SK-N-SH (cell line): Measurements from ENCODE around the gene SV2A. TPM values are rescaled to one million over a fixed set of nuclear protein-coding genes. Genes with fewer than 3 reads are reported as not detected.

Source experiments
- CTCF ChIA-PET: fragments of 300-600, 350-600 bp; formaldehyde crosslinking; extraction: SDS; loops from one replicate; lab custom pipeline; 2021; lab: Yijun Ruan, JAX
- POLR2A ChIA-PET: fragments of 350-600 bp; sonication (Branson Sonifier 250); formaldehyde crosslinking; extraction: SDS; loops from one replicate; lab custom pipeline; 2020; ENCODE audit warnings: antibody characterized with exemption, inconsistent platforms; lab: Yijun Ruan, JAX
- DNase-seq: peaks from one replicate; pipeline ENCODE4 v3.0.0; 2012
- H2AFZ ChIP-seq: fragments of 200-600 bp; sonication (generic); 2 replicates; pipeline ENCODE4 v1.8.1; 2016; ENCODE audit warnings: antibody characterized with exemption, mild to moderate bottlenecking, low read depth
- H3F3A ChIP-seq: fragments of 200-600 bp; sonication (generic); replicated peaks from 2 replicates; pipeline ENCODE3; 2016; ENCODE audit warnings: antibody characterized with exemption, mild to moderate bottlenecking; ENCODE audit not compliant: insufficient read depth
- H3K27ac ChIP-seq, 2 experiments: fragments of 200-500 bp in 1 of 2; fragments of 200-600 bp in 1 of 2; sonication (Bioruptor generic) in 1 of 2; sonication (generic), shearing (Covaris generic) in 1 of 2; 2 replicates each; pipeline versions ENCODE4 v1.5.1 to v1.6.1; 2014 to 2016; ENCODE audit warnings: low read depth in 2 of 2, inconsistent platforms in 1 of 2, low read length in 1 of 2, mild to moderate bottlenecking in 1 of 2, mixed read lengths in 1 of 2
- H3K27me3 ChIP-seq: fragments of 200-600 bp; sonication (generic), shearing (Covaris generic); 2 replicates; pipeline ENCODE4 v1.6.1; 2016; ENCODE audit warnings: mixed run types; ENCODE audit not compliant: insufficient read depth
- H3K36me3 ChIP-seq, 2 experiments: fragments of 200-500 bp in 1 of 2; fragments of 200-600 bp in 1 of 2; sonication (Bioruptor generic) in 1 of 2; sonication (generic) in 1 of 2; replicated peaks in 1 of 2; 2 replicates each; pipeline versions ENCODE3 to v1.5.1; 2014 to 2016; ENCODE audit warnings: low read length in 1 of 2, mild to moderate bottlenecking in 1 of 2; ENCODE audit not compliant: insufficient read depth in 2 of 2, control insufficient read depth in 1 of 2
- H3K4me1 ChIP-seq, 2 experiments: fragments of 200-500 bp in 1 of 2; fragments of 200-600 bp in 1 of 2; sonication (Bioruptor generic) in 1 of 2; sonication (generic), shearing (Covaris generic) in 1 of 2; 2 replicates each; pipeline versions ENCODE4 v1.5.1 to v1.6.1; 2014 to 2016; ENCODE audit warnings: low read depth in 1 of 2, low read length in 1 of 2, mixed run types in 1 of 2; ENCODE audit not compliant: insufficient read depth in 2 of 2, control insufficient read depth in 1 of 2
- H3K4me2 ChIP-seq: fragments of 200-600 bp; sonication (generic), shearing (Covaris generic); 2 replicates; pipeline ENCODE4 v1.6.1; 2017; ENCODE audit warnings: mixed run types
- H3K4me3 ChIP-seq, 2 experiments: fragments of 200-500 bp in 1 of 2; fragments of 200-600 bp in 1 of 2; sonication (Bioruptor generic) in 1 of 2; sonication (generic), shearing (Covaris generic) in 1 of 2; 2 replicates each; pipeline versions ENCODE4 v1.5.1 to v1.8.1; 2014 to 2016; ENCODE audit warnings: low read depth in 2 of 2, inconsistent platforms in 1 of 2, low read length in 1 of 2, mild to moderate bottlenecking in 1 of 2, mixed read lengths in 1 of 2, moderate library complexity in 1 of 2
- H3K79me2 ChIP-seq: fragments of 200-600 bp; sonication (generic); 2 replicates; pipeline ENCODE4 v1.8.1; 2017; ENCODE audit warnings: mild to moderate bottlenecking; ENCODE audit not compliant: insufficient read depth
- H3K9ac ChIP-seq: fragments of 200-600 bp; sonication (generic); 2 replicates; pipeline ENCODE4 v1.6.1; 2017; ENCODE audit warnings: mixed run types
- H3K9me2 ChIP-seq: fragments of 200-600 bp; sonication (generic); 2 replicates; pipeline ENCODE4 v1.6.1; 2017; ENCODE audit warnings: mixed run types
- H3K9me3 ChIP-seq: fragments of 200-600 bp; sonication (generic); 2 replicates; pipeline ENCODE4 v1.6.1; 2017; ENCODE audit warnings: mixed run types, mild to moderate bottlenecking, moderate library complexity
- H4K20me1 ChIP-seq: fragments of 200-600 bp; sonication (generic); 2 replicates; pipeline ENCODE4 v1.6.1; 2017; ENCODE audit warnings: mild to moderate bottlenecking, mixed run types; ENCODE audit not compliant: insufficient read depth
- ELF1 ChIP-seq: IDR thresholded peaks from 2 replicates; pipeline ENCODE4 v1.4.0; 2012
- EP300 ChIP-seq, 2 experiments: IDR thresholded peaks; 2 replicates each; pipeline versions ENCODE4 v1.4.0 to v1.6.1; 2012; ENCODE audit warnings: borderline replicate concordance in 1 of 2, low read depth in 1 of 2, low read length in 1 of 2
- GABPA ChIP-seq: IDR thresholded peaks from 2 replicates; pipeline ENCODE4 v1.4.0; 2012; ENCODE audit warnings: low read depth, mild to moderate bottlenecking
- GATA2 ChIP-seq: sonication (generic); formaldehyde crosslinking; IDR thresholded peaks from 2 replicates; pipeline ENCODE4 v1.5.0; 2020; ENCODE audit warnings: mild to moderate bottlenecking, missing genetic modification reagents
- JUND ChIP-seq: IDR thresholded peaks from 2 replicates; pipeline ENCODE4 v1.4.0; 2012
- NRF1 ChIP-seq: IDR thresholded peaks from 2 replicates; pipeline ENCODE4 v1.6.1; 2012; ENCODE audit warnings: low read depth, mild to moderate bottlenecking, low read length
- PBX3 ChIP-seq: IDR thresholded peaks from 2 replicates; pipeline ENCODE4; 2012
- RAD21 ChIP-seq: IDR thresholded peaks from 2 replicates; pipeline ENCODE4 v1.6.1; 2012; ENCODE audit warnings: mild to moderate bottlenecking, low read length
- RCOR1 ChIP-seq: fragments of 150-350 bp; IDR thresholded peaks from 2 replicates; pipeline ENCODE4 v1.6.1; 2017; ENCODE audit warnings: antibody characterized with exemption, low read length
- SIN3A ChIP-seq: IDR thresholded peaks from 2 replicates; pipeline ENCODE4 v1.6.1; 2012; ENCODE audit warnings: low read depth, mild to moderate bottlenecking, low read length, moderate library complexity, borderline replicate concordance
- TCF12 ChIP-seq: IDR thresholded peaks from 2 replicates; pipeline ENCODE4 v1.4.0; 2012
- TEAD4 ChIP-seq: IDR thresholded peaks from 2 replicates; pipeline ENCODE4 v1.4.0; 2012; ENCODE audit warnings: mild to moderate bottlenecking, borderline replicate concordance; ENCODE audit not compliant: insufficient read depth
- WGBS: methylation state at CpG from one replicate; pipeline ENCODE4 v1.1.6; 2017; ENCODE audit warnings: low lambda C conversion rate; 5-methylcytosine and 5-hydroxymethylcytosine counted together
- polyA plus RNA-seq, 3 experiments: library from polyadenylated mRNA; depleted of rRNA; stranded (reverse); fragments of >200 nt; gene quantifications; 2 replicates each; pipeline ENCODE4 v1.2.3, GENCODE V29; 2012
- TF ChIP-seq, protein P1 (sequence below): IDR thresholded peaks from 2 replicates; pipeline ENCODE4 v1.6.1; 2012; ENCODE audit warnings: mild to moderate bottlenecking, low read depth, low read length, moderate library complexity
- TF ChIP-seq, protein P2 (sequence below): IDR thresholded peaks from 2 replicates; pipeline ENCODE4 v1.4.0; 2012; ENCODE audit warnings: low read depth, borderline replicate concordance

SV2A gene
- polyA plus RNA-seq, 1 of the 3 experiments (the other 2 are of a cell fraction), result 22.7 TPM

GRCh38 chr1:149949911-149950310 is 32.3 kb upstream of the SV2A start:
- TF ChIP-seq, protein P1, sequence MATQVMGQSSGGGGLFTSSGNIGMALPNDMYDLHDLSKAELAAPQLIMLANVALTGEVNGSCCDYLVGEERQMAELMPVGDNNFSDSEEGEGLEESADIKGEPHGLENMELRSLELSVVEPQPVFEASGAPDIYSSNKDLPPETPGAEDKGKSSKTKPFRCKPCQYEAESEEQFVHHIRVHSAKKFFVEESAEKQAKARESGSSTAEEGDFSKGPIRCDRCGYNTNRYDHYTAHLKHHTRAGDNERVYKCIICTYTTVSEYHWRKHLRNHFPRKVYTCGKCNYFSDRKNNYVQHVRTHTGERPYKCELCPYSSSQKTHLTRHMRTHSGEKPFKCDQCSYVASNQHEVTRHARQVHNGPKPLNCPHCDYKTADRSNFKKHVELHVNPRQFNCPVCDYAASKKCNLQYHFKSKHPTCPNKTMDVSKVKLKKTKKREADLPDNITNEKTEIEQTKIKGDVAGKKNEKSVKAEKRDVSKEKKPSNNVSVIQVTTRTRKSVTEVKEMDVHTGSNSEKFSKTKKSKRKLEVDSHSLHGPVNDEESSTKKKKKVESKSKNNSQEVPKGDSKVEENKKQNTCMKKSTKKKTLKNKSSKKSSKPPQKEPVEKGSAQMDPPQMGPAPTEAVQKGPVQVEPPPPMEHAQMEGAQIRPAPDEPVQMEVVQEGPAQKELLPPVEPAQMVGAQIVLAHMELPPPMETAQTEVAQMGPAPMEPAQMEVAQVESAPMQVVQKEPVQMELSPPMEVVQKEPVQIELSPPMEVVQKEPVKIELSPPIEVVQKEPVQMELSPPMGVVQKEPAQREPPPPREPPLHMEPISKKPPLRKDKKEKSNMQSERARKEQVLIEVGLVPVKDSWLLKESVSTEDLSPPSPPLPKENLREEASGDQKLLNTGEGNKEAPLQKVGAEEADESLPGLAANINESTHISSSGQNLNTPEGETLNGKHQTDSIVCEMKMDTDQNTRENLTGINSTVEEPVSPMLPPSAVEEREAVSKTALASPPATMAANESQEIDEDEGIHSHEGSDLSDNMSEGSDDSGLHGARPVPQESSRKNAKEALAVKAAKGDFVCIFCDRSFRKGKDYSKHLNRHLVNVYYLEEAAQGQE, result no peak
- TF ChIP-seq RAD21 (no peak), SIN3A (no peak), RCOR1 (no peak), PBX3 (no peak), TEAD4 (no peak), GATA2 (CRISPR knock-in tag) (no peak), NRF1 (no peak), JUND (no peak), TCF12 (no peak), GABPA (no peak), ELF1 (no peak), EP300 (IDR thresholded peaks at IDR 0.05; ENCODE audit: borderline replicate concordance in 1 of 2, low read depth in 1 of 2, low read length in 1 of 2) (no peak)
- TF ChIP-seq, protein P2, sequence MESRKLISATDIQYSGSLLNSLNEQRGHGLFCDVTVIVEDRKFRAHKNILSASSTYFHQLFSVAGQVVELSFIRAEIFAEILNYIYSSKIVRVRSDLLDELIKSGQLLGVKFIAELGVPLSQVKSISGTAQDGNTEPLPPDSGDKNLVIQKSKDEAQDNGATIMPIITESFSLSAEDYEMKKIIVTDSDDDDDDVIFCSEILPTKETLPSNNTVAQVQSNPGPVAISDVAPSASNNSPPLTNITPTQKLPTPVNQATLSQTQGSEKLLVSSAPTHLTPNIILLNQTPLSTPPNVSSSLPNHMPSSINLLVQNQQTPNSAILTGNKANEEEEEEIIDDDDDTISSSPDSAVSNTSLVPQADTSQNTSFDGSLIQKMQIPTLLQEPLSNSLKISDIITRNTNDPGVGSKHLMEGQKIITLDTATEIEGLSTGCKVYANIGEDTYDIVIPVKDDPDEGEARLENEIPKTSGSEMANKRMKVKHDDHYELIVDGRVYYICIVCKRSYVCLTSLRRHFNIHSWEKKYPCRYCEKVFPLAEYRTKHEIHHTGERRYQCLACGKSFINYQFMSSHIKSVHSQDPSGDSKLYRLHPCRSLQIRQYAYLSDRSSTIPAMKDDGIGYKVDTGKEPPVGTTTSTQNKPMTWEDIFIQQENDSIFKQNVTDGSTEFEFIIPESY, result no peak

More at GRCh38 chr1:149949911-149950310, 32.3 kb upstream of the SV2A start:
- no peaks in the 10 kb centered on the region for H3K27me3 ChIP-seq
- H3K4me2 ChIP-seq, result no peak overlapping the region
- H4K20me1 ChIP-seq, result no peaks in the 10 kb centered on the region
- H3F3A ChIP-seq, result no peaks in the 10 kb centered on the region
- no peaks in the 10 kb centered on the region for H3K9me3 ChIP-seq
- 98% methylated on average over 6 of the region's 6 CpGs for WGBS
- H3K4me3 ChIP-seq, result no peak overlapping the region
- no peaks in the 10 kb centered on the region for H3K9me2 ChIP-seq
- H3K27ac ChIP-seq, result no peak overlapping the region
- DNase-seq, result no peak
- H3K36me3 ChIP-seq, result peaks cover 32 to 37% of the 10 kb centered on the region in 2 experiments
- POLR2A ChIA-PET, result interaction anchor here (0.6 kb wide), 1 partner anchor 1007 kb away, joined by 3 read pairs; no protein-coding TSS in a partner anchor
- H3K79me2 ChIP-seq, result no peaks in the 10 kb centered on the region
- CTCF ChIA-PET, result interaction anchor here (1.6 to 4.1 kb wide), 2 partner anchors 11 to 237 kb away, joined by 4 to 30 read pairs; no protein-coding TSS in a partner anchor
- no peak overlapping the region for H2AFZ ChIP-seq
- no peaks in the 10 kb centered on the region for H3K4me1 ChIP-seq
- H3K9ac ChIP-seq, result no peak overlapping the region
